ENCODE results near the gene GGN.

DNA sequence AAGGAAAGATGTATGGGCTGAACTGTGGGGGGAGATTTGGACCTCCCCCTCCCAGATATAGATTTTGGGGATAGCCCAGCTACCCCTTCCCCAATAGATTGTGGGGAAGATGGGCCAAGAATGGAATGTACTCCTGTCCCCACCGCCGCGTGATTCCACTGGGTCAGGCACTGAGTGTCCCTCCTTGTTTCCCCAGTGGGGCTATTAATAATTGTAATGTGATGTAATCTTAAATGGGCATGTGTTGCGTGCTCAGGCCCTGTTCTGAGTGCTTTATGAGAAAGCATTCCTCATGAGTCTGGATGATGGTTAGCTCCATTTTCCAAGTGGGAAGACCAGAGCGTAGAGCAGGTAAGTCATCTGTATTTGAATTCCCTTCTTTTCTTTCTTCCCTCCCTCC is 12.1 kb downstream of the GGN start:
- TF ChIP-seq, protein P1, sequence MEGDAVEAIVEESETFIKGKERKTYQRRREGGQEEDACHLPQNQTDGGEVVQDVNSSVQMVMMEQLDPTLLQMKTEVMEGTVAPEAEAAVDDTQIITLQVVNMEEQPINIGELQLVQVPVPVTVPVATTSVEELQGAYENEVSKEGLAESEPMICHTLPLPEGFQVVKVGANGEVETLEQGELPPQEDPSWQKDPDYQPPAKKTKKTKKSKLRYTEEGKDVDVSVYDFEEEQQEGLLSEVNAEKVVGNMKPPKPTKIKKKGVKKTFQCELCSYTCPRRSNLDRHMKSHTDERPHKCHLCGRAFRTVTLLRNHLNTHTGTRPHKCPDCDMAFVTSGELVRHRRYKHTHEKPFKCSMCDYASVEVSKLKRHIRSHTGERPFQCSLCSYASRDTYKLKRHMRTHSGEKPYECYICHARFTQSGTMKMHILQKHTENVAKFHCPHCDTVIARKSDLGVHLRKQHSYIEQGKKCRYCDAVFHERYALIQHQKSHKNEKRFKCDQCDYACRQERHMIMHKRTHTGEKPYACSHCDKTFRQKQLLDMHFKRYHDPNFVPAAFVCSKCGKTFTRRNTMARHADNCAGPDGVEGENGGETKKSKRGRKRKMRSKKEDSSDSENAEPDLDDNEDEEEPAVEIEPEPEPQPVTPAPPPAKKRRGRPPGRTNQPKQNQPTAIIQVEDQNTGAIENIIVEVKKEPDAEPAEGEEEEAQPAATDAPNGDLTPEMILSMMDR (conservative IDR thresholded peaks at IDR 0.05 in 1 of 2, IDR thresholded peaks at IDR 0.05 in 1 of 2; ENCODE audit: low read depth in 1 of 2, low read length in 2 of 2): no peak
- no peak for TF ChIP-seq EZH2 (IDR thresholded peaks at IDR 0.05; ENCODE audit: low read length, missing control alignments)

Measured in fibroblast of lung (primary cell).